Inflammatory macrophage treated with lipopolysaccharide for 4 hours (primary cell): ENCODE data around the gene ZNF416.

Source experiments
- DNase-seq: peaks from one replicate; pipeline ENCODE4 v3.0.0-alpha.2; 2020

The ZNF416 gene

GRCh38 chr19:57578487-57579205 is at the start of gene ZNF416:
Gene ZNF416, minus strand, starts transcription at chr19:57578911. Its CDS starts 207 bp downstream, at chr19:57578704.
- peak; percentile 99 for DNase-seq

DNA sequence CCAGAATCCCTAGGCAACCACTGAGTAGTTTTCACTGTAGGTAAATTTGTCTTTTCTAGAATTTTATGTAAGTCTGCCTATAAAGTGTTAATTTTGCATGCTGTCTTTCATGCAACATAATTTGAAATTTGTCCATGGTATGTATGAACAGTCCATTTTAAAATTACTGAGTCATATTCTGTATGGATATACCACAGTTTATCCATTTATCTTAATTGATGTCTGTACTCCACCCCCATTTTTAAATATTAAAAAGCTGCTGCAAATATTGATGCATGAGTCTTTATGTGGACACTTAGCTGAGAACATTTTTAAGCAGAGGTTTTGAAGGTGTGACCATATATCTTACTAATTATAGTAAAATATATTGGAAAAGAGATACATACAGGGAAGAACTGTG is 44.4 kb upstream of the ZNF416 start:
- DNase-seq = no peak

DNA sequence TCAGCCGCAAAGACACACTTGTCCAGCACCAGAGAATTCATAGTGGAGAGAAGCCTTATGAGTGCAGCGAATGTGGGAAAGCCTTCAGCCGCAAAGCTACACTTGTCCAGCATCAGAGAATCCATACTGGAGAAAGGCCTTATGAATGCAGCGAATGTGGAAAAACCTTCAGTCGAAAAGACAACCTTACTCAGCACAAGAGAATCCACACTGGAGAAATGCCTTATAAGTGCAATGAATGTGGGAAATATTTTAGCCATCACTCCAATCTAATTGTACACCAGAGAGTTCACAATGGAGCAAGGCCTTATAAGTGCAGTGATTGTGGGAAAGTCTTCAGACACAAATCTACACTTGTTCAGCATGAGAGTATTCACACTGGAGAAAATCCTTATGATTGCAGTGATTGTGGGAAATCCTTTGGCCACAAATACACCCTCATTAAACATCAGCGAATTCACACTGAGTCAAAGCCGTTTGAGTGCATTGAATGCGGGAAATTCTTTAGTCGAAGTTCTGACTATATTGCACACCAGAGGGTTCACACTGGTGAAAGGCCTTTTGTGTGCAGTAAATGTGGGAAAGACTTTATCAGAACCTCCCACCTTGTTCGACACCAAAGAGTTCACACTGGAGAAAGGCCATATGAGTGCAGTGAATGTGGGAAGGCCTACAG is 42.1 kb upstream of the ZNF416 start:
- no peak for DNase-seq

DNA sequence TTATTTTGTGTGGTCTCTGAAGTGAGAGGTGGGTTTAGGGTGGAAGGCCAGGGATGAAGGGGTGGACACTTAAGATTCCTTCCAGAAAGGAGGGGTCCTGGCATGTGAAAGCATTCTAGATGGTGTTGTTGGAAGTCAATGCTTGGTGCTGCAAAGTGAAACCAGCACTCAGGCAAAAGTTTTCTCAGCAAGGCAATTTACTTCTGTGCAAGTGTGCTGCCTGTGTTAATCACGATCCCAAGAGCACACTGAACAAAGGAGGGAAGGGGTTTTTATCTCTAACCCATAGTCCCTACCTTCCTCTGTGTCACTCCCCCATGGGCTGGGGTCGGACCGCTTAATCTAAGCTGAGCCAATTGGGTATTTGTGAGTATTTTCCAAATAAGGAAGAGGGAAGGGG is 36.6 kb upstream of the ZNF416 start:
- peak; percentile 3 for DNase-seq

DNA sequence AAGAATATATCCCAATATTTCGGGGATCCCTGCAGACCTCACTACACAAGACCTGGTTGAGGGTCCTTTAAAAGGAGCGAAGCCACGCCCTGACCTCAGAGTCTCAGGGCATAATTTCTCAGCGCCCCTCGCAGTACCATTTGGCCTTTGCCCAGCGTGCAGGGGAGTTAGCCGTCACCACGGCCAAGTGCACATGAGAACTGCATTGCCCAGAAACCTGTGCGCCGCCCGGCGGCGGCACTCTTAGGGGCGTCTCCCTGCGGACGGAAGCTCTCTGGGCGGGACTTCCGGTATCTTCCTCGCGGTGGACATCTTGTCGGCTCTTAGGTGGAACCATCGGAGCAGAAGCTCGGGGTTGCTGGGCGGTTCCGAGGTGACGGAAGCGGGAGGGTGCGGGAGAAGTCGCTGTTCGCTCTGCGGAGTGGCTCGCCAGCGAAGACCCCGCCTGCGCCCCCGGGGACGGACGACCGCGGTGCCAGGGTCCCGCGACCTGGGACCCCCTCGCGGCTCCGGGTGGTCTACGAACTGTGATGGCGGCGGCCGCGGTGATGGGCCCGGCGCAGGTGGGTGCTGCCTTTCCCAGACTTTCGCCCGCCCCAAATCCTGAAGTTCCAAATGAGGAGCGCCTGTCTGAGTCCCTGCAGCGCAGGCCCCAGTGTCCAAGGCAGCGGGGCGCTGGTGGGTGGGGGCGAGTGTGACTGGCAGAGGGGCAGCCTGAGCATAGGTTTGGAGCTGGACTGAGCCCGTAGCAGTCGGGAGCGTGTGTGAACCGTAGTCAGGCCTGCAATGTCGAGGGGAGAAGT is 35.4 kb upstream of the ZNF416 start, which contains the start of gene ZNF134:
TSS of gene ZNF134 (plus strand) at position 302 of the 803 bp plus-strand sequence. CDS start 5,227 bp downstream, outside the sequence.
- DNase-seq = peak; percentile 94

GRCh38 chr19:57611113-57611512 is 32.4 kb upstream of the ZNF416 start:
- no peak for DNase-seq

GRCh38 chr19:57606931-57607330 is 28.2 kb upstream of the ZNF416 start:
- no peak for DNase-seq

GRCh38 chr19:57599761-57600383 is 21.2 kb upstream of the ZNF416 start, which contains the start of gene ZNF530:
Gene ZNF530, plus strand, starts transcription at chr19:57599885. Its CDS starts 4,461 bp downstream, at chr19:57604346.
- peak; percentile 91 for DNase-seq

- no peak for DNase-seq
Observed at GRCh38 chr19:57599377-57599760, 20.7 kb upstream of the ZNF416 start.

- DNase-seq = no peak
Observed at GRCh38 chr19:57587529-57587928, 8.8 kb upstream of the ZNF416 start.

- peak; percentile 89 for DNase-seq
Observed at GRCh38 chr19:57583521-57584416, 5.1 kb upstream of the ZNF416 start, which contains the start of gene ZIK1. Gene ZIK1, plus strand, starts transcription at chr19:57584145. Its CDS starts 212 bp downstream, at chr19:57584357.

DNA sequence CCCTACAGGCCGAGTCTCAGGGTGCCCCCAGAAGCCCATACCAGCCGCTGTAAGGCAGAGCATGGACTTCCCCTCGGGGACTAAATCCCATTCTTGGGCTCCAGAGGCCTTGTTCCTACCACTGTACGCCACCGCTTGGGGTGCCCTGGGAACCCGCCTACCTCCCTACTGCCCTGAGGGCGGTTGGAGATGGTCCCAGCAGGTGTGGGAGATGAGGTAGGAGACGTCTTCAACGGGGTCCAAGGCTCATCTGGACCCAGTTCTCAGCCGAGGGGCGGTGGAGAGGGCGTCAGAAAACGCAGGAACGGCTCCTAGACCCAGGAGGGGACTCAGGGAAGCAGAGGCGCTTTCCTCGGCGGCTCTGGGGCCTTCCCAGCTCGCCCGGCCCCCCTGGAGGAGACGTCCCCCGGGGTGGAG is 4.4 kb upstream of the ZNF416 start:
- no peak for DNase-seq

GRCh38 chr19:57576661-57577060 is 2.0 kb downstream of the ZNF416 start:
- no peak for DNase-seq

DNA sequence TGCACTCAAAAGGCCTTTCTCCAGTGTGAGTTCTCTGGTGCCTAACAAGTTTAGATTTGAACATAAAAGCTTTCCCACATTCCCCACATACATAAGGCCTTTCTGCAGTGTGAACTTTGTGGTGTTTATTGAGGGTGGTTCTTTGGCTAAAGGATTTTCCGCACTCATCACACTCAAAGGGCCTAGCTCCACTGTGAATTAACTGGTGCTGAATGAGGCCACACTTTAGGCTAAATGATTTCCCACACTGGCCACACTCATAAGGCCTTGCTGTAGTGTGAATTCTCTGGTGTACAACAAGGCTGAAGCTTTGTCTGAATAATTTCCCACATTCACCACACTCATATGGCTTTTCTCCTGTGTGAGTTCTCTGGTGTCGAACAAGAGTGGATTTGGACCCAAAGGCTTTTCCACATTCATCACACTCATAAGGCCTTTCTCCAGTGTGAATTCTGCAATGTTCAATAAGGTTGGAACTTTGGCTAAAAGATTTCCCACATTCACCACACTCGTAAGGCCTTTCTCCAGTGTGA is 6.2 kb downstream of the ZNF416 start:
- no peak for DNase-seq

GRCh38 chr19:57570707-57571106 is 8.0 kb downstream of the ZNF416 start:
- no peak for DNase-seq

DNA sequence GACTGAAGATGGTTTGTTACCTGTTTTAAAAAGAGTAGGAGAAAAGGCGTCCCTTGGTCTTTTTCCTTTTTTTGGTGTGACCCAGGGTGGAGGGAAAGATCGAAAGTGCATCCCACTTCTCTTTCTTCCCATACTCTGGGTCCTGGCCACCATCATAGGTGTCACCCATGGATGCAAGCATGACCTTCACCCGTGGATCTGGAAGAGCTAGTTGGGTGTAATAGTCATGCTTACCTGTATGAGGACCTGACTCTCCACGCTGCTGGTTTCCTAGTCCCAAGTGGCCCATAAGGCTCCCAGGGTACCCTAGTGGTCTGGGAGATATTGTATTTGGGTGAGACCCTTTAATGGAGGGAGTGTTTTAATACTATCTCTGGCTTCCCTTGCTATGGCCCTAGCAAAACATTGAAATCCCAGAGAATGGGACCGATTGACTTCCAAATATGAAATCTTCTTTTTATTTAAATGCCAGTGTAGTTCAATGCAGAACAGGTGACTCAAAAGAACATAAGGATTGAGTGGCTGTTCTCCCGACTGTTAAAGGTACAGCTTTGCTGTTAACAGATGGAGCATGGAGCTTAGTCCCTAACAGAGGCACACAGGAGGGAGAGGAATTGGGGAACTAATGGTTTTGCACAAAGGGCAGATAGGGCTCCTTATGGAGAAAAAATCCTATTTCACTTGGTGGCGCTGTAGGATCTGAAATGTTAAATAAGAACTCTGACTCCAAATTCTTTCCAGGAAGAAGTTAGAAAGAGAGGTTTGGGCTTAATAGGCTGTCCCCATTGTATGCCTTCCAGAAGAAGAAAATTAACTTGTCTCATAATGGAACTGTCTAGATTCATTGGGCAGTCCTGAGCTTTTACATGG is 12.1 kb downstream of the ZNF416 start:
- peak; percentile 18 for DNase-seq

- DNase-seq = no peak
Observed at GRCh38 chr19:57563547-57563946, 15.2 kb downstream of the ZNF416 start.

DNA sequence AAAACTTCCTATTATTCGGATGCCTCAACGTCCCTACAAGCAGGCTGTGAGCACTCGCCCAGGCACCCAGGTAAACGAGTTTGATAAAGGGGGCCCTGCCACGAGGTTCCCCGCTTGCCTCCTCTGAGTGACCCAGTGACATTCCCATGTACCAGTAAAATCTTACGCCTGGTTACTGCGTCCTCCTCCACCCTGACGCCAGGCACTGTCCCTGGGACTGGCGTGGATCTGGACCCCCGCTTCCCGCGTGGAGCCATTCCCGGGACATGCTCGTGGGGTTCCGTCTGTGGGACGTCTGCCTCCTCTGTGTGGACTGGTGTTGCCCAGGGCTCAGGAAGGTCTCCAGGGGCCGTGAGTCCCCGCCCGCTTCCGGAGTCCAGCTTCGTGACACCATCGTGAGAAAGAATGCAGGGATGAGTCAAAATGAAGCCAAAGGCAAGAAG is 18.6 kb downstream of the ZNF416 start:
- no peak for DNase-seq

DNA sequence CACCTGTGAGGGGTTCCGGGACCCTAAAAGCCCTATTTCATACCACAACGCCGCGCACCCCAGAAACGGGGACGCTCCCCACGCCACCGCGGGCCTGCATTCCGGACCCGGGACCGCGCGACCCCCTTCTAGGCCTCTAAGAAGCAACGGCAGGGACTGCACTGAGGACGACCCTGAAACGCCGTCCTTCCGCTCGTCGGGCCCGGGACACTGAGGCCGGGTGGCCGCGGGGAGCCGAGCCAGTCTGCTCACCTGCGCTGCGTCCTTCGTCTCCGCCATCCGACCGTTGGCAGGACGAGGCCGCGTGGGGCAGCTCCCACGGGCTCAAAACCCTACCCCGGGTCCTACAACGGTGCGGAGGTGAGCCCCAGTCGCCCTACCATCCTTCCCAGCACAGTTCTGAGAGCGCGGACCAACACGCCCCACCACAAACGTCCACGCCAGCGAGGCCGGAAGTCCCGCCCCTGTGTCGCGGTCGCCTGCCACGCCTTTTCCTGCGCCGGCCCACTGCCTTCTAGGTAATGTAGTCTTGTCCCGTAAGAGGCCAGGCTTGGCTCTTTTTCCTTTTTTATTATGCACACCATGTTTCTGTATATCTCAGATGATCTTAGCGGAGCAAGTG is 19.2 kb downstream of the ZNF416 start, which contains the start of gene ZNF550:
TSS of gene ZNF550 (minus strand) at position 460 of the 622 bp plus-strand sequence. CDS start at position 279, 181 bp downstream.
- DNase-seq = peak; percentile 82

GRCh38 chr19:57559008-57559403 is 19.7 kb downstream of the ZNF416 start:
- DNase-seq = no peak
